K562 (cell line): Measurements from ENCODE around the gene RMND5B. TPM values are rescaled to one million over a fixed set of nuclear protein-coding genes. Genes with fewer than 3 reads are reported as not detected.
A peak's percentile ranks its signal among the peaks of the same experiment; 100 is the strongest.

Experiments used
- ATAC-seq: fragments of 200-7000 bp; cut with Tn5 transposase; 3 replicates; pipeline ENCODE4 v1.9.1; 2020; ENCODE audit warnings: moderate library complexity
- BruUV-seq: library from RNA; stranded (reverse); fragments of 400-500 nt; replicated peaks from 2 replicates; lab custom pipeline; 2021; lab: Mats Ljungman, UMichigan
- CTCF ChIA-PET: fragments of 300-600 bp; formaldehyde crosslinking; extraction: SDS; loops from one replicate; lab custom pipeline; 2021; ENCODE audit warnings: low intra/inter-chr PET ratio; lab: Yijun Ruan, JAX
- POLR2A ChIA-PET: fragments of 300-600, 350-650 bp; sonication (Branson Sonifier 250); formaldehyde crosslinking; extraction: SDS; loops from one replicate; lab custom pipeline; 2021; ENCODE audit warnings: antibody characterized with exemption, inconsistent platforms; lab: Yijun Ruan, JAX
- DNase-seq, 4 experiments: peaks; one replicate each; pipeline versions ENCODE4 v3.0.0 to v3.0.0-alpha.2; 2011 to 2018; ENCODE audit warnings: low spot score in 3 of 4, mixed read lengths in 3 of 4; ENCODE audit errors: extremely low read depth in 1 of 4
- FAIRE-seq: peaks from 2 replicates; lab custom pipeline; 2011; peaks lifted over from hg19 to GRCh38; lab: Jason Lieb, UNC
- H2AFZ ChIP-seq: 2 replicates; pipeline ENCODE4 v1.6.0; 2011; ENCODE audit warnings: low read depth, low read length, control low read depth, inconsistent platforms
- H3K27ac ChIP-seq: fragments of 200-600 bp; 3 replicates; pipeline ENCODE4 v1.8.0; 2011; ENCODE audit warnings: low read depth, mild to moderate bottlenecking, control low read depth, inconsistent platforms, low read length, moderate library complexity, mixed read lengths; ENCODE audit errors: extremely low read depth
- H3K27me3 ChIP-seq, 2 experiments: fragments of 300-600 bp in 1 of 2; 2 replicates in 1 of 2; 3 replicates in 1 of 2; pipeline versions ENCODE4 v1.6.0 to v1.8.0; 2011; ENCODE audit warnings: inconsistent platforms in 2 of 2, low read length in 2 of 2, mild to moderate bottlenecking in 1 of 2, mixed read lengths in 1 of 2, moderate library complexity in 1 of 2; ENCODE audit not compliant: control insufficient read depth in 2 of 2, insufficient read depth in 2 of 2
- H3K36me3 ChIP-seq: fragments of 300-600 bp; 3 replicates; pipeline ENCODE4 v1.8.0; 2011; ENCODE audit warnings: mild to moderate bottlenecking, low read length, inconsistent platforms; ENCODE audit not compliant: control insufficient read depth, insufficient read depth
- H3K4me1 ChIP-seq, 2 experiments: fragments of 200-600 bp in 1 of 2; replicated peaks in 1 of 2; 2 replicates in 1 of 2; 3 replicates in 1 of 2; pipeline versions ENCODE4 v1.5.1 to v1.8.0; 2011; ENCODE audit warnings: inconsistent platforms in 2 of 2, low read length in 2 of 2, mild to moderate bottlenecking in 1 of 2, mixed read lengths in 1 of 2, moderate library complexity in 1 of 2; ENCODE audit not compliant: control insufficient read depth in 2 of 2, insufficient read depth in 2 of 2
- H3K4me2 ChIP-seq: 2 replicates; pipeline ENCODE4 v1.6.1; 2011; ENCODE audit warnings: low read length, control low read depth, inconsistent platforms, mixed read lengths; ENCODE audit not compliant: insufficient read depth
- H3K4me3 ChIP-seq: fragments of 200-600 bp; sonication (generic), shearing (Covaris generic); 2 replicates; pipeline ENCODE4 v1.5.1; 2016; ENCODE audit warnings: control low read depth, inconsistent platforms
- H3K79me2 ChIP-seq: fragments of 200-600 bp; 3 replicates; pipeline ENCODE4 v1.8.0; 2011; ENCODE audit warnings: low read length, inconsistent platforms; ENCODE audit not compliant: control insufficient read depth, insufficient read depth
- H3K9ac ChIP-seq, 2 experiments: 2 replicates each; pipeline versions ENCODE4 v1.6.0 to v1.6.1; 2011; ENCODE audit warnings: low read depth in 2 of 2, low read length in 2 of 2, control low read depth in 1 of 2, inconsistent platforms in 1 of 2, mild to moderate bottlenecking in 1 of 2, mixed read lengths in 1 of 2; ENCODE audit not compliant: insufficient read depth in 1 of 2
- H3K9me1 ChIP-seq: one replicate; pipeline ENCODE4 v1.6.0; 2011; ENCODE audit warnings: inconsistent platforms, mild to moderate bottlenecking, low read length, moderate library complexity; ENCODE audit not compliant: control insufficient read depth, insufficient read depth
- H3K9me3 ChIP-seq: replicated peaks from 2 replicates; pipeline ENCODE4 v1.5.1; 2011; ENCODE audit warnings: low read depth, low read length, inconsistent platforms; ENCODE audit not compliant: control insufficient read depth, insufficient read depth
- H4K20me1 ChIP-seq: replicated peaks from 2 replicates; pipeline ENCODE4 v1.6.1; 2011; ENCODE audit warnings: low read length, inconsistent platforms, mixed read lengths; ENCODE audit not compliant: control insufficient read depth, insufficient read depth
- BCOR ChIP-seq: fragments of 450-650 bp; IDR thresholded peaks from 2 replicates; pipeline ENCODE4 v1.6.1; 2016
- BDP1 ChIP-seq: IDR thresholded peaks from 3 replicates; pipeline ENCODE4 v1.6.1; 2011; ENCODE audit not compliant: insufficient read length, insufficient read depth
- HDAC3 ChIP-seq: fragments of 450-650 bp; IDR thresholded peaks from 2 replicates; pipeline ENCODE4 v1.6.1; 2018; ENCODE audit warnings: borderline replicate concordance, mild to moderate bottlenecking, moderate library complexity; ENCODE audit not compliant: partially characterized antibody
- RBFOX2 ChIP-seq: fragments of 200-400 bp; formaldehyde crosslinking; IDR thresholded peaks from 2 replicates; pipeline ENCODE4 v1.6.1; 2017; ENCODE audit warnings: low read depth, mild to moderate bottlenecking, low read length, moderate library complexity
- SAP30 ChIP-seq: fragments of 200-600 bp; sonication (generic); IDR thresholded peaks from 2 replicates; pipeline ENCODE4 v1.6.1; 2012; ENCODE audit warnings: borderline replicate concordance, low read depth, mild to moderate bottlenecking, moderate library complexity, low read length, control low read depth, inconsistent platforms; ENCODE audit not compliant: insufficient read depth, poor library complexity, severe bottlenecking
- SMAD2 ChIP-seq: fragments of 150-350 bp; IDR thresholded peaks from 2 replicates; pipeline ENCODE4 v1.6.1; 2014; ENCODE audit warnings: low read depth, mild to moderate bottlenecking, low read length
- ZKSCAN8 ChIP-seq: fragments of 200-800 bp; sonication (Bioruptor generic); IDR thresholded peaks from 2 replicates; pipeline ENCODE4 v1.6.1; 2016; ENCODE audit warnings: missing genetic modification characterization, missing compliant biosample characterization
- WGBS: fragments of 100-300 bp; shearing (Covaris generic); methylation state at CpG from one replicate; pipeline ENCODE4 v1.1.6; 2016; ENCODE audit warnings: low coverage, mixed read lengths; ENCODE audit not compliant: insufficient coverage; ENCODE audit errors: missing lambda C conversion rate; 5-methylcytosine and 5-hydroxymethylcytosine counted together
- in situ Hi-C: fragments of 300-500 bp; cut with MboI; formaldehyde crosslinking; loops from 4 replicates; pipeline ENCODE4 v1.15.0; 2018; ENCODE audit warnings: inconsistent platforms, mixed read lengths
- intact Hi-C: fragments of 100-400 bp; cut with micrococcal nuclease; formaldehyde crosslinking; loops from 2 replicates; pipeline ENCODE4 v1.14.2; 2022
- polyA plus RNA-seq, 8 experiments: library from polyadenylated mRNA; depleted of rRNA in 4 of 8; stranded (reverse) in 5 of 8; unstranded in 3 of 8; fragments of >200 nt; fragmentation: Nextera tagmentation in 2 of 8; fragmentation: Illumina TruSeq in 1 of 8; extraction: Ambion mirVana in 2 of 8; extraction: Trizol in 1 of 8; gene quantifications; 2 replicates each; pipeline versions ENCODE4 v1.2.1 to v1.2.3, GENCODE V29; 2011 to 2014; ENCODE audit warnings: inconsistent platforms in 1 of 8, missing spikeins in 1 of 8
- total RNA-seq, 7 experiments: library from RNA; depleted of rRNA in 6 of 7; stranded (reverse); fragments of >200 nt in 6 of 7; fragmentation: Illumina TruSeq in 2 of 7; extraction: Trizol in 2 of 7; gene quantifications; 2 replicates each; pipeline versions ENCODE4 v1.2.1 to v1.2.3, GENCODE V29; 2011 to 2021; ENCODE audit warnings: low replicate concordance in 1 of 7
- TF ChIP-seq, protein P1 (sequence below): fragments of 250-450 bp; sonication (Bioruptor Pico); IDR thresholded peaks from 2 replicates; pipeline ENCODE4 v1.9.0; 2021; ENCODE audit warnings: mild to moderate bottlenecking, inconsistent platforms
- TF ChIP-seq, protein P2 (sequence below): IDR thresholded peaks from 2 replicates; pipeline ENCODE4 v1.6.1; 2012; ENCODE audit warnings: low read depth, low read length, improper control_type of control experiment, borderline replicate concordance

The RMND5B gene
- total and polyA plus RNA-seq, 9 of the 15 experiments (the other 6 are each of a cell fraction or from before 2014, with no cell fraction given), result 2.6 to 57.0 (median 28.3) TPM

- no peak overlapping the region for H3K4me3 ChIP-seq
- in situ Hi-C loops, result no loop called here
Observed at GRCh38 chr5:178119915-178120606, 10.8 kb upstream of the RMND5B start.

GRCh38 chr5:178120607-178121357, 10.0 kb upstream of the RMND5B start:
- in situ Hi-C loops (no loop called here), intact Hi-C loops (no loop called here)
- Histone ChIP-seq H3K27ac (no peak overlapping the region), H3K36me3 (peaks cover 31% of the 10 kb centered on the region; the same call in 2 of the 3 replicates), H3K4me1 (peaks cover 23 to 78% of the 10 kb centered on the region in 2 experiments; a peak in 4 of 5 replicates), H3K27me3 (no peaks in the 10 kb centered on the region), H3K9me3 (no peaks in the 10 kb centered on the region), H3K4me2 (no peak overlapping the region; the same call in 1 of the 2 replicates), H3K9me1 (peaks cover 4% of the 10 kb centered on the region), H3K79me2 (peaks cover 25% of the 10 kb centered on the region), H3K4me3 (no peak overlapping the region), H4K20me1 (no peaks in the 10 kb centered on the region; the same call in 1 of the 2 replicates), H3K9ac (peak overlapping the region in 1 of 2 experiments; percentile 85; a peak in 2 of 4 replicates), H2AFZ (0 out of 2 replicates have a peak overlapping the region, but pooled peaks have one; percentile 44)
- ChIA-PET CTCF (no interaction called here), POLR2A (interaction anchor here (0.5 to 1.8 kb wide), 9 partner anchors 8 to 1771 kb away, joined by 3 to 7 read pairs (median 3); no protein-coding TSS in a partner anchor)
- ATAC-seq (peak; percentile 94), DNase-seq (peak; percentile 79 to 95 (median 86)), FAIRE-seq (peak; percentile 94)
- no TSS peak for BruUV-seq
- 30% methylated on average over 22 of the region's 29 CpGs for WGBS
- TF ChIP-seq, protein P1, sequence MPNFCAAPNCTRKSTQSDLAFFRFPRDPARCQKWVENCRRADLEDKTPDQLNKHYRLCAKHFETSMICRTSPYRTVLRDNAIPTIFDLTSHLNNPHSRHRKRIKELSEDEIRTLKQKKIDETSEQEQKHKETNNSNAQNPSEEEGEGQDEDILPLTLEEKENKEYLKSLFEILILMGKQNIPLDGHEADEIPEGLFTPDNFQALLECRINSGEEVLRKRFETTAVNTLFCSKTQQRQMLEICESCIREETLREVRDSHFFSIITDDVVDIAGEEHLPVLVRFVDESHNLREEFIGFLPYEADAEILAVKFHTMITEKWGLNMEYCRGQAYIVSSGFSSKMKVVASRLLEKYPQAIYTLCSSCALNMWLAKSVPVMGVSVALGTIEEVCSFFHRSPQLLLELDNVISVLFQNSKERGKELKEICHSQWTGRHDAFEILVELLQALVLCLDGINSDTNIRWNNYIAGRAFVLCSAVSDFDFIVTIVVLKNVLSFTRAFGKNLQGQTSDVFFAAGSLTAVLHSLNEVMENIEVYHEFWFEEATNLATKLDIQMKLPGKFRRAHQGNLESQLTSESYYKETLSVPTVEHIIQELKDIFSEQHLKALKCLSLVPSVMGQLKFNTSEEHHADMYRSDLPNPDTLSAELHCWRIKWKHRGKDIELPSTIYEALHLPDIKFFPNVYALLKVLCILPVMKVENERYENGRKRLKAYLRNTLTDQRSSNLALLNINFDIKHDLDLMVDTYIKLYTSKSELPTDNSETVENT (CRISPR knock-in tag), result no peak
- TF ChIP-seq SMAD2 (no peak), HDAC3 (no peak), ZKSCAN8 (CRISPR knock-in tag) (no peak), BDP1 (no peak), BCOR (no peak)
- TF ChIP-seq, protein P2, sequence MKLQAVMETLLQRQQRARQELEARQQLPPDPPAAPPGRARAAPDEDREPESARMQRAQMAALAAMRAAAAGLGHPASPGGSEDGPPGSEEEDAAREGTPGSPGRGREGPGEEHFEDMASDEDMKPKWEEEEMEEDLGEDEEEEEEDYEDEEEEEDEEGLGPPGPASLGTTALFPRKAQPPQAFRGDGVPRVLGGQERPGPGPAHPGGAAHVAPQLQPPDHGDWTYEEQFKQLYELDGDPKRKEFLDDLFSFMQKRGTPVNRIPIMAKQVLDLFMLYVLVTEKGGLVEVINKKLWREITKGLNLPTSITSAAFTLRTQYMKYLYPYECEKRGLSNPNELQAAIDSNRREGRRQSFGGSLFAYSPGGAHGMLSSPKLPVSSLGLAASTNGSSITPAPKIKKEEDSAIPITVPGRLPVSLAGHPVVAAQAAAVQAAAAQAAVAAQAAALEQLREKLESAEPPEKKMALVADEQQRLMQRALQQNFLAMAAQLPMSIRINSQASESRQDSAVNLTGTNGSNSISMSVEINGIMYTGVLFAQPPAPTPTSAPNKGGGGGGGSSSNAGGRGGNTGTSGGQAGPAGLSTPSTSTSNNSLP, result no peak

More at GRCh38 chr5:178119915-178120606, 10.8 kb upstream of the RMND5B start:
- peak; percentile 14; the same call in 1 of the 2 replicates for TF ChIP-seq RBFOX2
- TF ChIP-seq SAP30, result no peak
- no peaks in the 10 kb centered on the region for H3K27me3 ChIP-seq
- 50% methylated on average over 5 of the region's 27 CpGs for WGBS
- peak overlapping the region in 1 of 2 experiments; percentile 85; a peak in 2 of 4 replicates for H3K9ac ChIP-seq
- H3K4me1 ChIP-seq, result peaks cover 25 to 80% of the 10 kb centered on the region in 2 experiments; a peak in 4 of 5 replicates
- H3K36me3 ChIP-seq, result peaks cover 31% of the 10 kb centered on the region; the same call in 1 of the 3 replicates
- DNase-seq (no peak), FAIRE-seq (no peak), ATAC-seq (no peak)
- intact Hi-C loops, result no loop called here
- no peak overlapping the region for H3K4me2 ChIP-seq
- H3K9me3 ChIP-seq, result no peaks in the 10 kb centered on the region
- peaks cover 7% of the 10 kb centered on the region for H3K9me1 ChIP-seq
- H4K20me1 ChIP-seq, result peaks cover 6% of the 10 kb centered on the region; the same call in 1 of the 2 replicates
- no peak overlapping the region for H3K27ac ChIP-seq
- H2AFZ ChIP-seq, result no peak overlapping the region
- BruUV-seq, result no TSS peak
- ChIA-PET POLR2A (interaction anchor here (0.5 to 1.8 kb wide), 7 partner anchors 9 to 1488 kb away, joined by 3 to 7 read pairs (median 4); no protein-coding TSS in a partner anchor), CTCF (no interaction called here)
- peaks cover 32% of the 10 kb centered on the region for H3K79me2 ChIP-seq
